GM21619 (cell line): ENCODE results near the gene TMEM116.
"Not testable (repeated sequence)": the region's sequence is repeated elsewhere in the genome, so short reads cannot be mapped to it uniquely, and the experiment has no call there.

ENCODE experiments used
- ATAC-seq: cut with Tn5 transposase; IDR thresholded peaks from one replicate; pipeline ENCODE4 v1.9.1; 2021; ENCODE audit not compliant: unreplicated experiment

Gene TMEM116

GRCh38 chr12:111980598-111980997 lies 32.4 kb downstream of the TMEM116 start:
- ATAC-seq = no peak

- no peak for ATAC-seq
Observed at GRCh38 chr12:111978545-111978944, 34.4 kb downstream of the TMEM116 start.

GRCh38 chr12:111976860-111977259 lies 36.1 kb downstream of the TMEM116 start:
- ATAC-seq = no peak

- ATAC-seq = no peak
Observed at GRCh38 chr12:111976291-111976690, 36.7 kb downstream of the TMEM116 start.

GRCh38 chr12:111975161-111975931 lies 37.6 kb downstream of the TMEM116 start:
- ATAC-seq = no peak

GRCh38 chr12:111971800-111972199 lies 41.2 kb downstream of the TMEM116 start:
- no peak for ATAC-seq

- ATAC-seq = no peak
Observed at GRCh38 chr12:111964935-111965334, 48.0 kb downstream of the TMEM116 start.

- not testable (repeated sequence) for ATAC-seq
Observed at GRCh38 chr12:111959518-111959917, 53.4 kb downstream of the TMEM116 start.

- not testable (repeated sequence) for ATAC-seq
Observed at GRCh38 chr12:111957224-111957623, 55.7 kb downstream of the TMEM116 start.

- no peak for ATAC-seq
Observed at GRCh38 chr12:111954969-111955368, 58.0 kb downstream of the TMEM116 start.

- no peak for ATAC-seq
Observed at GRCh38 chr12:111953455-111953854, 59.5 kb downstream of the TMEM116 start.

- ATAC-seq = not testable (repeated sequence)
Observed at GRCh38 chr12:111952084-111952787, 60.7 kb downstream of the TMEM116 start.

GRCh38 chr12:111950961-111951676 lies 61.8 kb downstream of the TMEM116 start:
- not testable (repeated sequence) for ATAC-seq

GRCh38 chr12:111943929-111944328 lies 69.0 kb downstream of the TMEM116 start:
- no peak for ATAC-seq

- ATAC-seq = no peak
Observed at GRCh38 chr12:111942557-111942956, 70.4 kb downstream of the TMEM116 start.

- ATAC-seq = no peak
Observed at GRCh38 chr12:111937429-111937828, 75.5 kb downstream of the TMEM116 start.

- ATAC-seq = no peak
Observed at GRCh38 chr12:111936869-111937268, 76.1 kb downstream of the TMEM116 start.

GRCh38 chr12:111932241-111932640 lies 80.7 kb downstream of the TMEM116 start:
- no peak for ATAC-seq

GRCh38 chr12:111927346-111927745 lies 85.6 kb downstream of the TMEM116 start:
- no peak for ATAC-seq

GRCh38 chr12:111926631-111927030 lies 86.3 kb downstream of the TMEM116 start:
- ATAC-seq = no peak

GRCh38 chr12:111925171-111925570 lies 87.8 kb downstream of the TMEM116 start:
- no peak for ATAC-seq

GRCh38 chr12:111907740-111908139 lies 105.2 kb downstream of the TMEM116 start:
- no peak for ATAC-seq
